ENCODE data around the gene KIAA0232. TPM values are rescaled to one million over a fixed set of nuclear protein-coding genes. Genes with fewer than 3 reads are reported as not detected.

KIAA0232 gene
- total and polyA plus RNA-seq, 12 donors = 12.8 to 89.6 (median 70.9) TPM

DNA sequence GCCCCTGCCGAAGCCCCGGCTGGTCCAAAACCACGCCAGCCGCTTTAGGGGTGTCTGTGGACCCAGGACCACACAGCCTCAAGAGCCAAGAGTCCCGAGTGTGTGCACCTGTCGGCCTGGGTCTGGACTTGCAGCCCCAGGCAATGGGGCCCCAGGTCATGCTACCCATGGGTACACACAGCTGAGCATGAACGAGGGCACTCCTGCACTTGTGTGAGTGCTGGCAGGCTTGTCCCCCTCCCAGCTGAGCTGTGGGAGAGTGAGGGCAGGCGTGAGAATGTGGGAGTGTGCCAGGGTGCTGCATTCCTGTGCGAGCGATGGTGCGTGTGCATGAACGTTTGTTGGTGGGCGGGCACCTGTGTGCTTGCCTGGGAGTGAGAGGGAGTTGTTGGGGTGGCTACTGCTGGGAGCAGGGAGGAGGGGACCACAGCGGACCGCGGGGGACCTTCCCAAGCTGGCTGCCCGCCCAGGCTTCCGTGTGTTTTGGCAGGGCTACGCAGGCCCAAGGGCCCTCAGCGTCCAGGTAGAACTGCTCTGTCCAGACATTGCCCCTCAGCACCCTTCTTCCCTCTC, 35.7 kb upstream of the KIAA0232 start:
- ATAC-seq (peak; percentile 19 to 66 (median 51)), DNase-seq (peak; percentile 39 to 44)
- Histone ChIP-seq H3K4me1 (peaks cover 14 to 37% (median 29%) of the 10 kb centered on the region in 9 donors), H3K36me3 (no peaks in the 10 kb centered on the region), H3K9me3 (no peaks in the 10 kb centered on the region), H3K27me3 (no peaks in the 10 kb centered on the region), H3K4me3 (no peak overlapping the region), H3K27ac (peak overlapping the region in 5 of 10 donors; percentile 9 to 63 (median 51))
- TF ChIP-seq, protein P1, sequence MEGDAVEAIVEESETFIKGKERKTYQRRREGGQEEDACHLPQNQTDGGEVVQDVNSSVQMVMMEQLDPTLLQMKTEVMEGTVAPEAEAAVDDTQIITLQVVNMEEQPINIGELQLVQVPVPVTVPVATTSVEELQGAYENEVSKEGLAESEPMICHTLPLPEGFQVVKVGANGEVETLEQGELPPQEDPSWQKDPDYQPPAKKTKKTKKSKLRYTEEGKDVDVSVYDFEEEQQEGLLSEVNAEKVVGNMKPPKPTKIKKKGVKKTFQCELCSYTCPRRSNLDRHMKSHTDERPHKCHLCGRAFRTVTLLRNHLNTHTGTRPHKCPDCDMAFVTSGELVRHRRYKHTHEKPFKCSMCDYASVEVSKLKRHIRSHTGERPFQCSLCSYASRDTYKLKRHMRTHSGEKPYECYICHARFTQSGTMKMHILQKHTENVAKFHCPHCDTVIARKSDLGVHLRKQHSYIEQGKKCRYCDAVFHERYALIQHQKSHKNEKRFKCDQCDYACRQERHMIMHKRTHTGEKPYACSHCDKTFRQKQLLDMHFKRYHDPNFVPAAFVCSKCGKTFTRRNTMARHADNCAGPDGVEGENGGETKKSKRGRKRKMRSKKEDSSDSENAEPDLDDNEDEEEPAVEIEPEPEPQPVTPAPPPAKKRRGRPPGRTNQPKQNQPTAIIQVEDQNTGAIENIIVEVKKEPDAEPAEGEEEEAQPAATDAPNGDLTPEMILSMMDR (IDR thresholded peaks at IDR 0.05) = no peak
- WGBS, 2 donors = 37 to 41% methylated on average over 20 of the region's 20 CpGs
- intact Hi-C loops (cut with DNase I) = no loop called here

GRCh38 chr4:6747294-6748051, 35.1 kb upstream of the KIAA0232 start:
- H3K27me3 ChIP-seq = no peaks in the 10 kb centered on the region
- 46 to 49% methylated on average over 11 of the region's 11 CpGs for WGBS, 2 donors
- intact Hi-C loops (cut with DNase I) = no loop called here
- peaks cover 14 to 37% (median 30%) of the 10 kb centered on the region in 9 donors for H3K4me1 ChIP-seq
- H3K4me3 ChIP-seq = no peak overlapping the region
- H3K36me3 ChIP-seq = no peaks in the 10 kb centered on the region
- peak in 1 of 2 donors; percentile 55 for DNase-seq
- H3K27ac ChIP-seq = peak overlapping the region in 5 of 10 donors; percentile 9 to 63 (median 51)
- TF ChIP-seq, protein P1 (IDR thresholded peaks at IDR 0.05) = no peak
- peak; percentile 25 to 70 (median 55) for ATAC-seq
- no peaks in the 10 kb centered on the region for H3K9me3 ChIP-seq

- Histone ChIP-seq H3K9me3 (no peaks in the 10 kb centered on the region), H3K4me1 (peaks cover 14 to 42% (median 30%) of the 10 kb centered on the region in 9 donors), H3K36me3 (no peaks in the 10 kb centered on the region), H3K27me3 (no peaks in the 10 kb centered on the region), H3K27ac (peak overlapping the region in 1 of 10 donors; percentile 31), H3K4me3 (no peak overlapping the region)
- WGBS, 2 donors = 92 to 93% methylated on average over 9 of the region's 9 CpGs
- intact Hi-C loops (cut with DNase I) = no loop called here
- ATAC-seq (no peak), DNase-seq (no peak)
- TF ChIP-seq, protein P1 (IDR thresholded peaks at IDR 0.05) = no peak
These were observed 34.2 kb upstream of the KIAA0232 start for GRCh38 chr4:6748286-6748685.

DNA sequence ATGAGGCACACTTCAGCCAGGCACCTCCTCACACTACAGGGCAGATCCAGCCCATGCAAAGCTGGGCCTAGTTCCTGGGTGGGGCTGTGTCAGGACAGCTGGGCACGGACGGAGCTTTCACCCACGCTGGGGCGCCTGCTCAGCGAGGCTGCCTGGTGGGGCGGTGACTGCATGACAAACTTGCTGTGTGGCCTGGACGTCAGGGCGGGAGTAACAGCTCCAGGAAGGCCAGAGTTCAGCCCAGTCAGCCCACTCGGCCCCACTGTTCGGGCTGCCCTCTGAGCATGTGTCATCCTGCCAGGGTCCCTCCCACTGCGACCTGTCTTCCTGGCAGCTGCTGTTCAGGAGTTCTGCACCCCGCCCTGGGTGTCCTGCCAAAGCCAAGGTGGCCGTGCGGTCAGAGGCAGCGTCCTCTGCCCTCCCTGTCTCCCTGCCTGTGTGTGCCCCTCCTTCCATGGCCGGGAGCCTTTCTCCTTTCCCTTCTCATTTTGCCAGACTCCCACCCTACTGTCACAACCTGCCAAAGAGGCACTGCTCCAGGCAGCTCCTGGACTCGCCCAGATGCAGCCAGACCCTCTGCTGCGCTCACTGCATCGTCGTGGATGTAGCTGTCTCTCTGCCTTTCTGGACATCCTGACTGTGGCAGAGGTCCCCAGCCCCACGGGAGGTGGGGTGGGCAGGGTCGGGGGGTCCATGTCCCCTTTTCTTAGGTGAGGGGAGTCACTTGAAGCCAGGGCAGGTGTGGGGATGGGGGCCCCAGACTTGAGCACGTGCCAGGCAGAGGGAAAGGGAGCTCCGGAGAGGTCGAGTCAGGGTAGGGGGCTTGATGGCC, 33.0 kb upstream of the KIAA0232 start:
- H3K4me3 ChIP-seq = no peak overlapping the region
- intact Hi-C loops (cut with DNase I) = no loop called here
- H3K27me3 ChIP-seq = no peaks in the 10 kb centered on the region
- H3K9me3 ChIP-seq = no peaks in the 10 kb centered on the region
- H3K4me1 ChIP-seq = peaks cover 14 to 44% (median 30%) of the 10 kb centered on the region in 9 donors
- no peaks in the 10 kb centered on the region for H3K36me3 ChIP-seq
- TF ChIP-seq, protein P1 (IDR thresholded peaks at IDR 0.05) = no peak
- 57 to 59% methylated on average over 25 of the region's 25 CpGs for WGBS, 2 donors
- H3K27ac ChIP-seq = peak overlapping the region in 7 of 10 donors; percentile 9 to 63 (median 43)
- ATAC-seq (peak; percentile 46 to 84 (median 66)), DNase-seq (peak; percentile 51 to 59)

All from heart right ventricle (tissue), 16 donors.